A673 (cell line): ENCODE measurements around the gene USP48. TPM values are rescaled to one million over a fixed set of nuclear protein-coding genes. Genes with fewer than 3 reads are reported as not detected.

Experiments
- BruUV-seq: library from RNA; stranded (reverse); fragments of 400-500 nt; replicated peaks from 2 replicates; lab custom pipeline; 2021; lab: Mats Ljungman, UMichigan
- CTCF ChIA-PET: fragments of 300-600 bp; sonication (Branson Sonifier 250); formaldehyde crosslinking; loops from one replicate; lab custom pipeline; 2022; ENCODE audit warnings: antibody characterized with exemption; lab: Charles Lee
- POLR2A ChIA-PET: fragments of 300-600 bp; sonication (Branson Sonifier 250); formaldehyde crosslinking; loops from one replicate; lab custom pipeline; 2022; ENCODE audit warnings: antibody characterized with exemption; ENCODE audit not compliant: low non-redundant PET; lab: Charles Lee
- DNase-seq: peaks from one replicate; pipeline ENCODE4 v3.0.0-alpha.2; 2015; ENCODE audit warnings: low spot score
- H3K27ac ChIP-seq: fragments of 200-600 bp; sonication (generic); 2 replicates; pipeline ENCODE4 v1.5.1; 2016; ENCODE audit warnings: mixed run types, low read depth, mild to moderate bottlenecking, mixed read lengths, antibody characterized with exemption, low read length; ENCODE audit not compliant: poor library complexity, severe bottlenecking
- H3K27me3 ChIP-seq: fragments of 200-600 bp; sonication (generic); replicated peaks from 2 replicates; pipeline ENCODE4 v1.6.1; 2017; ENCODE audit warnings: mixed run types, low read depth, mild to moderate bottlenecking, mixed read lengths, antibody characterized with exemption, low read length; ENCODE audit not compliant: insufficient read depth, poor library complexity
- H3K36me3 ChIP-seq: fragments of 200-600 bp; sonication (generic); 2 replicates; pipeline ENCODE4 v1.6.1; 2016; ENCODE audit warnings: mixed run types, mild to moderate bottlenecking, mixed read lengths, antibody characterized with exemption, low read length; ENCODE audit not compliant: insufficient read depth, poor library complexity, severe bottlenecking
- H3K4me1 ChIP-seq: fragments of 200-600 bp; sonication (generic); 2 replicates; pipeline ENCODE4 v1.6.1; 2017; ENCODE audit warnings: mixed run types, mild to moderate bottlenecking, mixed read lengths, antibody characterized with exemption, low read length; ENCODE audit not compliant: insufficient read depth, poor library complexity, severe bottlenecking
- H3K4me3 ChIP-seq: fragments of 200-600 bp; sonication (generic); 2 replicates; pipeline ENCODE4 v1.5.1; 2016; ENCODE audit warnings: low read depth, mixed run types, mild to moderate bottlenecking, mixed read lengths, low read length; ENCODE audit not compliant: poor library complexity, severe bottlenecking
- H3K9me3 ChIP-seq: fragments of 200-600 bp; sonication (generic); 2 replicates; pipeline ENCODE4 v1.6.1; 2016; ENCODE audit warnings: mixed run types, low read depth, mild to moderate bottlenecking, mixed read lengths, antibody characterized with exemption, low read length; ENCODE audit not compliant: poor library complexity, severe bottlenecking
- EZH2 ChIP-seq: fragments of 200-600 bp; sonication (generic); IDR thresholded peaks from 2 replicates; pipeline ENCODE4 v1.6.1; 2017; ENCODE audit warnings: borderline replicate concordance, low read depth, mild to moderate bottlenecking, mixed read lengths, antibody characterized with exemption, low read length; ENCODE audit not compliant: poor library complexity, severe bottlenecking
- intact Hi-C: fragments of 100-400 bp; cut with micrococcal nuclease; formaldehyde crosslinking; loops from one replicate; pipeline ENCODE4 v1.10.0; 2022; ENCODE audit not compliant: unreplicated experiment
- total RNA-seq: library from RNA; stranded (reverse); gene quantifications from 2 replicates; pipeline ENCODE4 v1.2.3, GENCODE V29; 2021
- TF ChIP-seq, protein P1 (sequence below): fragments of 300-800, 200-600 bp; sonication (generic); conservative IDR thresholded peaks from 2 replicates; pipeline ENCODE4 v1.5.1; 2017; ENCODE audit warnings: low read depth, mild to moderate bottlenecking, antibody characterized with exemption, low read length, moderate library complexity, mixed read lengths

The USP48 gene
- total RNA-seq, 1 experiment from 2014 or later, result 74.1 TPM

DNA sequence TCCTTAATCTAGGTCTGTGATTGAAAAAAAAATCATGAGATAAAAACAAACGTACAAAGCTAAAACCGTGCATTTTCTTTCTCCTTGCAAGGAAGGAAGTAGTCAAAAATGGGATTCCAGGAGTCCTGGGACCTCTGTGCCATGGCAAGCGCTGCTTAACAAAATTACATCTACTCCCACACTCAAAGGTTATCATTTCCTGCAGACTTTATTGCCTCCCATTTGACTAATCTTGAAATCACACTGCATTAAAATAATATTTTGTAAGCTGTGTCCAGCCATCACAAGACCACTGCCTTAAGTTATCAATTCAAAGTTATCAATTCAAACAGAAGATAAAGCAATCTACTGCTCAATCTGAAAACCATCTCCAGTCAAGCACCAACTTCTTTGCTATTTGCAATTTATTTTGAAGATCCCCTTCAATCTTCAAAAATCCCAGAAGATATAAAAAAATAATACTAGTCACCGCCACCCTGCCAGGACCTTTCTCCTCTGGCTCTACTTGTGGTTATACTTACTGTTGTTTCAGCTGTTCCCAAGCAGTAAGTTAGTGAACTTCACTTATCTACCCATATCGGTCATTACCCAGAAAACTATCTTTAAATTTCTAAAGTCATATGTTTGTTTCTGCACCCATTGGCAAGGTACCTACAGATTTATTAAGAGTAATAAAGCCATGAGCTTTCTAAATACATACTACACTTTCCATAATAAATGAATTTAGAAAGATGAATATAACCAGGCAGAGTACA, 75.7 kb downstream of the USP48 start:
- no TSS peak for BruUV-seq
- H3K36me3 ChIP-seq, result peaks cover 32% of the 10 kb centered on the region
- TF ChIP-seq EZH2, result no peak
- TF ChIP-seq, protein P1, sequence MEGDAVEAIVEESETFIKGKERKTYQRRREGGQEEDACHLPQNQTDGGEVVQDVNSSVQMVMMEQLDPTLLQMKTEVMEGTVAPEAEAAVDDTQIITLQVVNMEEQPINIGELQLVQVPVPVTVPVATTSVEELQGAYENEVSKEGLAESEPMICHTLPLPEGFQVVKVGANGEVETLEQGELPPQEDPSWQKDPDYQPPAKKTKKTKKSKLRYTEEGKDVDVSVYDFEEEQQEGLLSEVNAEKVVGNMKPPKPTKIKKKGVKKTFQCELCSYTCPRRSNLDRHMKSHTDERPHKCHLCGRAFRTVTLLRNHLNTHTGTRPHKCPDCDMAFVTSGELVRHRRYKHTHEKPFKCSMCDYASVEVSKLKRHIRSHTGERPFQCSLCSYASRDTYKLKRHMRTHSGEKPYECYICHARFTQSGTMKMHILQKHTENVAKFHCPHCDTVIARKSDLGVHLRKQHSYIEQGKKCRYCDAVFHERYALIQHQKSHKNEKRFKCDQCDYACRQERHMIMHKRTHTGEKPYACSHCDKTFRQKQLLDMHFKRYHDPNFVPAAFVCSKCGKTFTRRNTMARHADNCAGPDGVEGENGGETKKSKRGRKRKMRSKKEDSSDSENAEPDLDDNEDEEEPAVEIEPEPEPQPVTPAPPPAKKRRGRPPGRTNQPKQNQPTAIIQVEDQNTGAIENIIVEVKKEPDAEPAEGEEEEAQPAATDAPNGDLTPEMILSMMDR, result no peak
- no peak overlapping the region for H3K4me3 ChIP-seq
- POLR2A ChIA-PET, result no interaction called here
- H3K27ac ChIP-seq, result no peak overlapping the region
- no peaks in the 10 kb centered on the region for H3K9me3 ChIP-seq
- intact Hi-C loops, result no loop called here
- CTCF ChIA-PET, result interaction anchor here (0.5 kb wide), 1 partner anchor 259 kb away, joined by 3 read pairs; no protein-coding TSS in a partner anchor
- H3K27me3 ChIP-seq, result no peaks in the 10 kb centered on the region
- no peak for DNase-seq
- peaks cover 15% of the 10 kb centered on the region for H3K4me1 ChIP-seq

DNA sequence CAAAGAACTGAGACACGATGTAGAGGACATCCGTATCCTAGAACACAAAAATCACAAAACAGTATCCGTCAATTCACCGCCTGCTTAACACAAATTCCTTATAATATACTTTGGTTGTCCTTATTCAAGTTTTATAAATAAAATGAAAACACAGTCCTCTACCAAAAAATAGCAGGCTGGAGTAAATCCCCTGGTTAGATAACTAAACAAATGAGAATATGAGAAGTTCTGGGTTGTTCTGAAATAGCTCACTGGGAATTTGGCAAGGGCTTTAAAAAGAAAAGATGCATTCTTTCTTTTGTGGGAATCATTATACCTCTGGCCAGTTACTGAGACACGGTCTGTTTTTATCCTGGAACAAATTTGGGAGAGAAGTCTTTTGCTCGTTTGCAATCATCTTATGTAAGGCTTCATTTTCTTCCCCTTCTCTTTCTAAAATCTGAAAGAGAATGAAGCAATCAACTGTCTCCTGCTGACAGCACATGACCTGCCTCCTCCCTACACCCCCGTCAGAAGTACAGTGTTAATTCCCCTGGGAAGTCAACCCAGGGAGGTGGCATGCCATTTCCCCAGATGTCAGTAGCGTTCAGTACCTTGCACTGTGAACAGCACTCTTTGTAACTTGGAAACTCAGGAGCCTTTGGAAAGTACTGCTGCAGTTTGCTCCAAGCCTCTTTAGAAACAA, 76.7 kb downstream of the USP48 start:
- ChIA-PET POLR2A (no interaction called here), CTCF (no interaction called here)
- BruUV-seq, result no TSS peak
- intact Hi-C loops, result no loop called here
- Histone ChIP-seq H3K4me3 (no peak overlapping the region), H3K36me3 (peaks cover 40% of the 10 kb centered on the region), H3K9me3 (no peaks in the 10 kb centered on the region), H3K4me1 (peaks cover 15% of the 10 kb centered on the region), H3K27me3 (no peaks in the 10 kb centered on the region), H3K27ac (no peak overlapping the region)
- TF ChIP-seq EZH2, result no peak
- TF ChIP-seq, protein P1, result no peak
- DNase-seq, result peak; percentile 76

- H3K4me1 ChIP-seq, result peaks cover 15% of the 10 kb centered on the region
- H3K27ac ChIP-seq, result no peak overlapping the region
- H3K27me3 ChIP-seq, result no peaks in the 10 kb centered on the region
- TF ChIP-seq, protein P1, result no peak
- TF ChIP-seq EZH2, result no peak
- no peak for DNase-seq
- ChIA-PET POLR2A (no interaction called here), CTCF (no interaction called here)
- intact Hi-C loops, result no loop called here
- no peaks in the 10 kb centered on the region for H3K9me3 ChIP-seq
- H3K4me3 ChIP-seq, result no peak overlapping the region
- H3K36me3 ChIP-seq, result peaks cover 45% of the 10 kb centered on the region
- BruUV-seq, result no TSS peak
Measured at GRCh38 chr1:21705303-21705980, 77.5 kb downstream of the USP48 start.
